NCI-H128 (cell line): Measurements from ENCODE around the gene VILL.

Experiments used
- DNase-seq: peaks from one replicate; lab custom pipeline; 2025; ENCODE audit not compliant: unreplicated experiment; lab: John Stamatoyannopoulos, UW

The VILL gene

DNA sequence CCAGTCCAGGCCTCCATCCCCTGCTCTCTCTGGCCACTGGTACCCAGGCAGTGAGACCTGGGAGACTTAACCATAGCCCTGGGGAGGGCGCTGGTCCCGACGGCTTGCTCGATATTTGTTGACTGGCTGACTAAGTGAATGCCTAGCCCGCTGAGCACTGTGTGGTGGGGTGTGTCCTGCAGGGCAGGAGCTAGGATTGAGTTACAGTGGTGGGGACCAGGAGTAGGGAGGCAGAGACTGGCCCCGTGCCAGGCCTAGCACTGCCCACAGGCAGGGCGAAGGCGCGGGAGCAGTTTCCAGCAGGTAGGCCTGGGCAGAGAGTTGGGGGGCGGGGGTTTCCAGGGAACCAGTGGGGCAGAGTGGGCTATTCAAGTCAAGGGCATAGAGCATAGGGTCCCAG lies at the start of gene VILL:
Gene VILL (plus strand): TSS at position 260 of the 400 bp plus-strand sequence. CDS start 2,887 bp downstream, outside the sequence.
- DNase-seq: no peak

DNA sequence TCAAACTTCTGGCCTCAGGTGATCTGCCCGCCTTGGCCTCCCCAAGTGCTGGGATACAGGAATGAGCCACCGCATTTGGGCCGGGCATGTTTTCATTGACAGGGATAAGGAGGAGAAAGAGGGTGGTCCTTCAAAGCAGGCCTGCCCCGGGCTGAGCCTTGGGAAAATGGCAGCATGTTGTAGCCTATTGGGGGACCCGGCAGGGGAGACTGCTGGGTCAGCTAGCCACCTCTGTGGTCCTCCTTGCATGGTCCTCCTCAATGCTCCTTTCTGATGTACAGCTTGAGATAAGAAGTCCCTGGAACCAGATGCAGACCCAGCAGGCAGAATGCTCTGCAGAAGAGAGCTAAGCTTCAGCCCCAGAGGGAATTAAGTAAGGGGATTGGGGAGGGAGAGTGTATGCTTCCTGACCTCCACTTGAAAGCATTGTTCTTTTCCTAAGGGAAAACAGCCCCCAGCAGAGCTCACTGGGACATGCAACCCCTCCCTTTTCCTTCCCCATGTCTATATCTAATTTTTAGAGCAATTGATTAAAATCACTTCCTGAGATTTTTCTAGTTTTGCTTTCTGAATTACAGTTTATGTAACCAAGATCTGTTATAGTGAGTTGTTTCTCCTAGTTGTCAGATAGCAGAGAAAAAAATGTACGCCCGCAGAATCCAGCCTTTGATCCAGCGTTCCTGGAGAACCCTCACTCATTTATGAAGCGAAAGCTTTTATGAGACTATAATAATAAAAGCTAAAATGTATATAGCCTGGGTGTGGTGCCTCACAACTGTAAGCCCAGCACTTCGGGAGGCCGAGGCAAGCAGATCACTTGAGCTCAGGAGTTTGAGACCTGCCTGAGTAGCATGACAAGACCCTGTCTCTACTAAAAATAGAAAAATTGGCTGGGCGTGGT lies 48.7 kb upstream of the VILL start:
- DNase-seq: no peak

DNA sequence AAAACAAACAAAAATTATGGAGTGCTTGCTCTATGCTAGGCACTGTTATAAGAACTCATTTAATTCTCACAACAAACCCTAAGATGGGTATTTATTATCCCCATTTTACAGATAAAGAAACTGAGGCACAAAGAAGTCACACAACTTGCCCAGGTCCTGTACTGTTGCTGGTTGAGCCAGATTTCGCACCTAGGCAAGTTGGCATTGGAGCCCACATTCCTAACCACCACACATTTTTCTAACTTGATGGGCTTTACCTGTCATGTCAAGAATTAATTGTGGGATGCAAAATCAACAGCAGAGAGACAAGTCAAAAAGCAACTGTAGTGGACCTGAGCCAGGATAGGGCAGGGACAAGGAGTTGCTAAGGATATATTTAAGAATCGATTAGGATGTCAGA lies 47.9 kb upstream of the VILL start:
- no peak for DNase-seq

DNA sequence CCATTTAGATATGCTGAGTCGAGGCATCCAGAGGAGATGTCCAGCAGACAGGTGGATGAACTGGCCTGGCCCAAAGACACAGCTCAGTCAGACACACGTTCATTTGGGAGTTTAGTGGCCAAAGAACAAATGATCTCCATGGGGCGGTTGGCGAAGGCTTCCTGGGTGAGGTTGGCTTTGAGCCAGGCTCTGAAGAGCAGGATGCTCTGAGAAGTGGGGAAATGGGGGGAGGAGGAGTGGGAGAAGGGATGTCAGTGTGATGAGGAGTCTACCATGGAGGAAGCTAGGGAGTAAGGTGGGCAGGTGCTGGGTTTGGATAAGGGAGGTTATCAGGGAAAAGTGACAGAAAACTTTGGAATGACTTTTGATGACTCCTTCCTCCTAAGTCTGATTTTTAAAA lies 47.5 kb upstream of the VILL start:
- no peak for DNase-seq

DNA sequence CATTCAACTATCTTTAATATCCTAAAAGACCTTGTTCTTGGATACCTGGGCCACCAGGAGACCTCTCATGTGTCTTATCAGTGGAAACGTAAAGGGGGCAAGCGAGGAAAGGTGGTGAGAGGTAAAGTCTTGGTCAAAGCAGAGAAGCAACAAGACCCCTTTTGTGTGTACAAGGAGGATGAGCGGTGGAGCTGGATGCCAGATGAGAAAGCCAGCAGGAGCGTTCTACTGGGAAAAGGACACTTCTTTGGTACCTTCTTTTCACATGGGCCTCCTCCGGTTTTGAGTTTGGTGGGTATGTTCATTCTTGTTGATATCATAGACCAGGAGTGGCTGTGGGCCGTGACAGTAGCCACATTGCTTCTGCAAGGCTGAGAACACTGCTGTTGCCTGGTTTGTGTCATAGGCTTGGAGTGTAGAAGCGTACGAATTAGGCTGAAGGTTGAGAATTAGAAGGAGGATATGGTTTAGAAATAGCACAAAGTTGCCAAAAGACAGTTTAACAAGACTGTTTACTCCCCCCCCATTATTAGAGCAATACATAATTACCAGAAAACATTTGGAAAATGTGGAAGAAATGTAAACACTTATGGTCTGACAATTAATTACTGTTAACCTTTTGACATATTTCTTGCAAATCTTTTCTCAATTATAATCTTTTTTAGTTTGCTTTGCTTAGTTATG lies 46.8 kb upstream of the VILL start:
- no peak for DNase-seq

DNA sequence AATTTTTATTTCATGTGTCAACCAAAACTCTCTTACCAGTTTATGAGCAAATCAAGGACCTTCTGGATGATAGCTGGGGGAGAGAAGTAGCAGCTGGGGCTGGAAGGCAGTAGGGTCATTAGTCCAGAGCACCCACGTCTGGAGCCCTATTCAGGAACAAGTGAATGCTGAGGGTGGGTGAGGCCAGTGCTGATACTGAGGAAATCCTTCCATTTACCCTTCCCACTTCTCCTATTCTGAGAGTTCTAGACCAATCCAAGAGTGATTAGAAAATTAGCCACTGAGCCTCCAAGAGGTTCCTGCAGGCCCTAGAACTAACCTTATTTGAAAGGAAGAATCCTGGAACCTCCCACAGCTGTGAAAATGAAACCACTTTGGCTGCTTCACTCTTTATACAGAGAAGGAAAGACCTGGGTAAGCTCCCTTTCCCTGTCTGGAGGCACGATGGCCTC lies 46.2 kb upstream of the VILL start:
- no peak for DNase-seq

DNA sequence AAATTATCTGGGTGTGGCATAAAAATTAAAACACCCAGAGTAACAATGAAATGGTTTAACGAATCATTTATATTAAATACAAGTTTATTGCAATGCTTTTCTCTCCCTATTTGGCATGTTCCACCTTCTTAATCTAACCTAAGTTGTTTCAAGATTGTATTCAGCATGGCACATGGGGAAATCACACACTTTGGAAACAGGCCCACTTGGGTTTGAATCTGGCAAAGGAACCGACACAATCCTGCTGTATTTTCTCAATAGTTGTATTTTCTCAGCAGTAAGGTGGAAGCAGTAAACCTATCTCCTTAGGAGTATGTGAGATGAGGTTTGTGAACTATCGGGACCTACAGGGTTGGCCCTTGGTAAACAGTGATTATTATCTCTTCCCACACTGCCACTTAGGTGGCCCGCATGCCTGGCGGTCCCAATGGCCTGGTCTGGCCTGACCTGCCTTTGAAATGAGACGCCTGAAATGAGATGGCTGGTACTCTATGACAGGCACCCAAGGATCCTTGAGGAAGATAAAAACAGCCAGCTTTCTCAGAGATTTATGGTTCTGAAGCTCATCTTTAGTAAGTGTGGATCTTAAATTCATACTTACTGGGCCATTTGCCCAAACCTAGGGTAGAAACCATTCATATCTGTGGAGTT lies 45.3 kb upstream of the VILL start:
- DNase-seq: no peak

DNA sequence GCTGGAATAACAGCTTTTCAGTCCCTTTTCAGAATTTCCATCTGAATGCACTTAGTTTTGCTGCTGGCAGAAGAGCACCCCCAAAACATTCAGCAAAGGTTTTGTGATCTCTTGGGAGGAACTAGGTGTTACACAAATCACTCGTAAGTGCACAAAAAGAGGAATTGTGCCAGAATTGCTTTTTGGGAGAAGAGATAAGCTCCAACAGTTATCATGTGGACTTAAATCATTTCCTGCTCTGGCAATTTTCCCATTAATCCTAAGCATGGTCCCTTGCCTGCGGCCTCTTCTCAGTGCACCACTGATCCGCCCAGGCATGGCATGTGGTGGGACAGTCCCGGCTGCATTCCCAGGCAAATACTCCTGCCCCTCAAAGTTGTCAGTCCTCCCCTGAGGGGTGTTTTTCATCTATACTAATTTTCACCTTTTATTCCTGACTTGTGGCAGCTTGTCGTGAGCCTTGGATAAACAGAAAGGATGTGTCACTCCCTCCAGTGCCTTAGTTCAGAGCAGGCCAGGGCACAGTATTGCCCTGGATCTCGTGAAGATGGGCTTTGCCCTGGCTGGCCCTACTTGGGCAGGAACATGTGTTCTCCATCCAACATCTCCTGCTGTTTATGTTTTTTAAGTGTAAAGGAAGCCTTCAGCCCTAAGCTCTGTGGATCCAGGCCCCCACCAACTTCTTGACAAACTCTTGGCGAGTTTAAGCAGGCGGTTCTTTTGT lies 44.6 kb upstream of the VILL start:
- DNase-seq: no peak

DNA sequence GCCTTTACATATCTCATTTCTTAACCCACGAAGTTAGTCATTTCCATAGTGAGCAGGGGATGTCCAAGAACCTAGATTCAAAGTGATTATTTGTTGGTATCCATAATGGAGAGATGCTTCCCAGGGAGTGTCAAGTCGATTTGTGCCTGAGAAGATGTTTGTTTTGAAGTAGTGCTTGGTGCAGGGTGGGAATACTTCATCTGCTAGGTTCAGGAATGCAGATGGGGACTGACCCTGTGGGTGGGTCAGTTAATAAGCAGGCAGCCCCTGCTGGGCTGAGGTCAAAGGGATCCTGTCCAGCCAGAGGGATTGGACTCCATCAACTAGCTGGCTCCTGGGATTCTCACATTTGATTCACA lies 44.1 kb upstream of the VILL start:
- no peak for DNase-seq

DNA sequence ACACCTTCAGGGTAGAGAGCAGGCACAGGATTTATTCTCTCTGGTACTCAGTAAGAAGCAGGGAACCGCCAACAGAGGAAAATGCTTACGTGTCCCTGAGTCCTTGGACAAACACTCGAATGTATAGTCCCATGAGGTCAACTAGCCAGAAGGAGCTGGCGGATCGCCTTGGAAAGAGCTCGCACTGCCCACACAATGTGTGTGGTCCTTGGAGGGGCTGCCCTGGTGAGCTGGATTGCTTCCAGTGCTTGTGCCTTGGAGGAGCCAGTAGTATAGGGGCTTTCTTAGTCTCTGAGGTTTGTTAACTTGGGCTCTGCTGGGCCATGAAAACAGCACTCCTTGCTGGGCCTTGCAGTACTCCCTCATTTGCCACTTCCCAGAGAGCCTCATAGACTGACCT lies 40.7 kb upstream of the VILL start:
- DNase-seq: no peak

DNA sequence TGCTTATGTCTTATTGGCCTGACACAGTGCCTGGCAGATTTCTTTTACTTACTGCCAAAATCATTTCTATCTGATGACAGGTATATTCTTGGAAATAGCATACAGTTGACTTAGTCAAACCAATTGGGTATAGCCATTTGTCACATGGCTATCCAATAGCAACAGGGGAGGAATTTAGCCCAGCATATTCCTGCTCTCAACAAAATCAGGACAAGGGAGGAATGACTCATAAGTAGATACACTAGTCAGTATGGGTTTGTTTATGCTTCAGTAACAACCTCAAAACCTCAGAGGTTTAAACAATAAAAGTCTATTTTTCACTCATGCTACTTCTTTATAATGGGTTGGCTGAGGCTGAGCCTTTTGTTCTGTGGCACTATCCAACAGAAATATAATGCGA lies 38.0 kb upstream of the VILL start:
- DNase-seq: no peak

DNA sequence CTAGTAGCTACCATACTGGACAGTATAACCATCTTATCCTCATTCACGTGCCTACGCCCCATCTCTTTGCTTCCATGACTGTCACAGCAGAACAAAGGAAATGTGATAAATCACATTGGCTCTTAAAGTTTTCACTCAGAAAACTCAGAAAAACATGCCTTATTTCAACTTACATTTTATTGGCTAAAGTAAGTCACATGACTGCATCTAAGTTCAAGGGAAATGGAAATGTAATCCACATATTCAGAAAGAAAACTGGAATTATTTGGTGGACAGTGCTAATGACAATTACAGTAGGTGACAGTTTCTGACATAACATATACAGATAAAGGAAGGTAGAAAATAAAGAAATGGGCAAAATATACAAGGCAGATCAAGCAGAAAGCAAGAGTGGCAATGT lies 37.4 kb upstream of the VILL start:
- DNase-seq: no peak

DNA sequence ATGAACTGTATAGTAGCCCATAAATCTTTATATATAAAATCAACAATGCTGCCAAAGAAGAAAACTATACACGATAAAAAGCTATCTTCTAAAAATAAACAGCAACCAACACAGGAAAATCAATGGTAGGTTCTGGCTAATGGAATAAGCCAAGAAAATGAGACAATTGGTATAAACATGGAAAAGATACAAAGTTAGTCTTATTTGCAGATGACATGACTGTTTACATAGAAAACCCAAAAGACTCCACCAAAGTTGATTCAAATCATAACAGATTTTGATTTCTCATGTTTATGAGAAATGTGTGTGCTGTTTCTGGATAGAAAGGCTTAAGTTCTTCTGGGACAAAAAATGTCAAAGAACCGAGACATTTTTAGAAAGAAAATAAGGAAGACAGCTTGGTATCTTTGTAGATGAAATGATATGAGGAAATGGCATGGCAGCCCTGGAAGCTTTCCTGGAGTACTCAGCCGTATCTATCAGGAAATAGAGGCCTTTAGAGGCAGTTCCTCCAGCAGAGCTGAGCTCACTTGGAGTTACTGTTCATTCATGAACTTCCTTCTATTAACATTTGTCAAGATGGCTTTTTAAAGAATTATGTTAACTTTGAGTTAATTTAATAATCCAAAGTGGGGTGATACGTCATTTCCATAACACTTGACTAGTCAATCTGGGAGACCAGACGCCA lies 36.7 kb upstream of the VILL start:
- DNase-seq: no peak

DNA sequence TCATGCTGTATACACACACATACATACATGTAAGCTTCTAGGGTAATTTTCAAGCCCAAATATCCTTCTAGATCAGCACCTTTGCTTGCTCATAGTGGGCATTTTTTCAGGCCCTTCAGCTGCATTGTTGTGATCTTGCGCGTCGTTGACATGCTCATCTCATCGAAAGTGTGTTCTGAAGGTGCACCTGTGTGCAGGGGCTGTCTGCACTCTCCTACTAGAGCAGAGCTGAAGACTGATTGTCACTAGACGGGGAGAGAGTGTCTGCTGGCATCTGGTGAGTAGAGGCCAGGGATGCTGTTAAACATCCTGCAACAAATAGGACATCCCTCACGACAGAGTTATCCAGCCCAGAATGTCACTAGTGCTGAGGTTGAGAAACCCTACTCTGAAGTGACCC lies 35.7 kb upstream of the VILL start:
- no peak for DNase-seq

DNA sequence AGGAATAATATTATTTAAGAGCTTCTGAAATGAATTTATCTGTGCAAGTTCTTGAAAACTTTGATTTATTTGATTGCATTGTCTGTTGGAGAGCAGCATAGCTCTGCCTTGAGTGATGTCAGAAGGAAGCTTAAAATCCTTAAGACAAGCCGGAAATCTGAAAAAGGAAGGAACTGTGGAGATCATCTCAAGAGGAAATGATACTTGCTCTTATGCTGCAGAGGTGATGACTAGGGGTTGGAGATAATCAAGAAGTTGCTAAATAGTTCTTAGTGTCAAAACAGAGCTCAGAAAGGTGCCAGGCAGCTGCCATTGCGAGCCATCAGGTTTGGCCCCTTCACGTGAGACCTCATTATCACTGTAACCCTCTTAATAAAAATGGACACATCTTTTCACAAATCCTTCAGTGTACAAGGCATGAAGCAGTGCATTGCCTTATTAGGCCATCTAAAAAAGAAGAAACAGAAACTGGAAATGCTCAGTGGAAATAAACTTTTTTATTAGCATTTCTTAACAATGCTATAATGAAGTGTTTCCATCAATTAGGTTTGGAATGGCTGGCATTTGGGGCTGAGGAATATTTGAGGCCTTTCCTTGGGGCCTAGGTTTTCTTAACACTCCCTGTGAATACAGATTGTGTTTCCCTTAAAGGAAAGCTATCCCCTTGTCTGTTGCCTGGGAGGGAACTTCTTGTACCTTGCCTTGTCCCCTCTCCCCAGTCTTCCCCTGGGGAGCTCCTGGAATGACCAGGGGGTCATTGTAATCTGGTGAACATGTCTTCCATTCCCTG lies 34.5 kb upstream of the VILL start:
- no peak for DNase-seq

DNA sequence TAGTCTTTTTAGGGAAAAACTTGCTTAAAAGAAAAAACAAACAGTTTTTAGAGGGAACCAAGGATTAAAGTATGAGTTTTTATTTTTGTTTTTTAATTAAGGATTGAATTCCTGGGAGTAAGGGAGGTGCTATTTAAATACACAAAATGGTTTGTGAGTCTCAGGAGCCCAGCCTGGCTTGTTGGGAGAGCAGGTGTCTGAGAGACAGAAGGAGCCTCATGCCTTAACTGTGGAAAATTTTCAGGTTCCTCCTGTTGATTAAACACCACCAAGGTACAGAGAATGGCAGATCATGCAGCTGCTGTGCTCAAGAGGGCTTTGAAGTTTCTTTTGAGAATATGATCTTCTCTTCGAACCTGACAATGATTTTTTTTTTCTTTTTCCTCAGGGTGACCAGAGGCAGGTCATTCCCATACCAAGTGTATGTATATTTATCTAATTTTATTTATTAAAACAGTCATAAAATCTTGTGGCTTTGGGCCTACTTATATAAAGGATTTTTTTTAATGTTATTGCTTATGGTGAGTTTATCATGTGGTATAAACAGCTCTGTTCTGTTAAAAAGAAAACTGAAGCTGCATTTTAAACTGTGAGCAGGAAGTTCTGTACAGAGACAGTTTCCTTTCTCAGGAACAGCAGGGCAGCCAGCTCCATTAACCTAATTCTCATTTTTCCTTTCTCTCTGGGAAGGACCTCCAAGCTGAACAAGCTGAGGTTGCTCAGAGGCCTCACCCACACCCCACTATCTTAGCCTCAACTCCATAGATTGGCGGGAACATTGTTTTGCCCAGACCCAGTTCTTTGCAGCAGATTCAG lies 33.7 kb upstream of the VILL start:
- no peak for DNase-seq

DNA sequence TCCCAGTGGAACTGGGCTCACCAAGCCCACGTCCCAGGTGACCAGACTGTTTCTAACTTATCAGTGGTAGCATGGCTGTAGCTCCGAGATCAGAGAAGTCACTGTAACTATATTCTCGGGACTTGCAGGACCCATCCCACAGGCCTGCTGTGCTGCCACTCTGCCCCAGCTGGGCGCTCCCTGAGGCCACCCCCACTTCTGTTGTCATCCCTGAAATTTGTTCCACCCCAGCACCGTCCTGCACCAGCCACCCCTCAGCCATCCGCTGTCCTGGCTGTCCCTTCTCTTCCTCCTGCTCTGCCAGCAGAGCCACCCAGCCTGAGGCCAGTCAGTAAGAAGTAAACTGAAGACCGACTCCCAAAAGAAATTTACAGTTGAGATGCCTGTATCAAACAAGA lies 33.0 kb upstream of the VILL start:
- DNase-seq: no peak

DNA sequence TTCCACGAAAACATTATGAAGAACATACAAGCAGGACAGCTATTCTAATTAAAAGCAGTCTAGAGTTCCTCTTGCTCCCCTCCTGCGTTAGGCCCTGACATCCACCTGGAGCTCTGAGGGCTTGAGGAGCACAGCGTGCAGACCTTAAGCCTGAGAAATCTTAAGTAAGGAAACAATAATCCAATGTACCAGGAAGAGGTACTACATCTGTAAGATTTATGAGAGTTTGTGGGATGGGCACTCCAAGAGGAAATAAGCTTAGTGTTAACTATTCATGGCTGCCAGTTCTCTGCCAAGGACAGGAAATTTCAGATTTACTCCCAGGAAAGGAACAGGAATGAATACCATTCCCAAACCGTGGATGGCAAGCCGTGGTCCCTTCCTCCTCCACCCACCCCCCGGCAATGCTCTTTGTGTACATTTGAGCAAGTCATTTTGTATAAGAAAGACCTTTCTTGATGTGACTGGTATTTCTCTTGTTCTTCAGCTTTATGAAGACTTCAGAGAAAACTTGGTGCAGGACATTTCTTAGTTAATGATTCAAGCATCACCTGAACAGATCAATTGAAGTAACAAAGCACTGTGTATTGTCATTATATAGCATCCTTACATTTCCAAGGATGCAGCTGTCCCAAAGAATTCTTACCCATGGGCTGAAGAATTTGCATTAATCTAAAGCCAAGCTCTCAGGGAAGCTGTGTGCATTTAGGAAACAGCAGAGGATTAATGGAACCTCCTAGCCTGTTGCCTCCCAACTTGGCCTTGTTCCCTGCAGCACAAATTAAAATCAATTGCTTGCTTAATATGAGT lies 28.8 kb upstream of the VILL start:
- DNase-seq: no peak
